Measurements from ENCODE around the gene ANO9.

- TF ChIP-seq EZH2 (IDR thresholded peaks at IDR 0.05) (no peak), FOXP2 (optimal IDR thresholded peaks at IDR 0.05; ENCODE audit: control extremely low read depth, extremely low read length, insufficient read depth) (no peak)
These were observed 9.9 kb downstream of the ANO9 start for GRCh38 chr11:431921-432320.

Measured in SK-N-MC (cell line).